NCI-H526 treated with DMSO at 0.1 percent for 48 hours (cell line): ENCODE results near the gene EXOC8.

ENCODE experiments used
- DNase-seq: peaks from one replicate; lab custom pipeline; 2025; lab: John Stamatoyannopoulos, UW

EXOC8 gene

DNA sequence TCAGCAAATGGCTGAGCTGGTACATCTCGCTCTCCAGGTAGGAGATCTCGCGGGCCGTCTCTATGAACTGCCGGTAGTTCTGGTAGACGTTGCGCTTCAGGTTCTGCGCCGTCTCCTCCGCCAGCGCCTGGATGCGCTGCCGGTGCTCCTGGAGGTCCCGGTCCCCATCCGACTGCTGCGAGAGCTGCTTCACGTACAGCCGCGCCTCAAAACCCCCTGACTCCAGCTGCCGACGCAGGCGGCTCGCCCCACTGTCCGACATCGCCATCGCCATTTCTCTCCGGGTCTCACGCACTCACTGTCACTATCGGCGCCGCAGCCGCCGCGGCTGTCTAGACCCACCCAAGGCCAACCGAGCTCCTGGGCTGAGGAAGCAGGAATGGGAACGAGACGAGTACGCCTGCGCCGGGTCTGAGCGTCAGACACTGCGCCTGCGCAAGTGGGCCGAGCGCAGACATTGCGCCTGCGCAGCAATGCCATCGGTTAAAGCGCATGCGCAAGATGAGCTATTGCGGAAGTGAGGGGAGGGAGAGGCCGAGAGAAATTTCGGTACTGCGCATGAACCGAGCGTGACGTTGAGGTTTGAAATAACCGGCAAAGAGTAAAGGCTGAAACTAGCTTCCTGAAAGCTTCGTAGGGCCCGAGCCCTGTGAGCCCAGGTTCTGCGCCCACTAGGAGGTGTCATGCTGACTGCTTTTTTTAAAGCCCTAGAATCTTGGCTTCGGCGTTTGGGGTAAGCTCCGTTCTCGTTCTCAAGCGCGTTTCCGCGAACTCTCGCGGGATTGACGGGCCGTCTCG, at the start of gene EXOC8:
Gene EXOC8 (minus strand): TSS at position 381 of the 798 bp plus-strand sequence. CDS start 107 bp downstream, at position 274.
- peak; percentile 89 for DNase-seq

GRCh38 chr1:231386466-231386865, 48.8 kb upstream of the EXOC8 start:
- DNase-seq: no peak

- DNase-seq: no peak
Observed at GRCh38 chr1:231385416-231385748, 47.7 kb upstream of the EXOC8 start.

- DNase-seq: no peak
Observed at GRCh38 chr1:231384696-231385415, 47.2 kb upstream of the EXOC8 start.

DNA sequence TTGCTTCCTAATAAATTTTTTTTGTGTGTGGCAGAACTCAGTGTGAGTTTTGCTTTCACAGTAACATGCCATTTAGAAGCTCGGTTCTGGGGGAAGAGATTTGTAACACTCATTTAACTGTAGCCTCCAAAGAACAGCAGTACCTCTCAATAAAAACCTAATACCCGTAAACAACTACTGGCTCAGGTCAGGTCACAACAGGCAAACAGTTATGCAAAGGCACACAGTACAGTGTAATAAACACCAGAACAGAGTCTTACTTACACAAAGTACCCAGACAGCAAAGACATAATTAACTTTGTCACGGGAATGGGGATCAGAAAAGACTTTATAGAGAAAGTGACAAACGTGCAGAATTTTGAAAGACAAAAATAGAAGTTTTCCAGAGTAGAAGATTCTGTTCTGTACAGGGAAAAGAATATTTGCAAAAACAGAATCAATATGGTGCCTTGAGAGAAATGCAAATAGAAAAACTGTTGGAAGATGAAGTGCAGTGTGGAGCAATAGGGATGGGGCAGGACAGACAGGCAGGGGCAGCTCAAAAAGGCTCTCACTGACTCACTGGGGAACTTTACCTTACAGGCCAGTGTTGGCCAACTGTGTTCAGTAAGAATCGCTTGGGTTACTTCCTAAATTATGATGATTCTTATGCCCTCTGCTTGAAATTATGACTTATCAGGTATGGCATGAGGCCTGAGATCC, 45.7 kb upstream of the EXOC8 start:
- no peak for DNase-seq

- no peak for DNase-seq
Observed at GRCh38 chr1:231382426-231382825, 44.8 kb upstream of the EXOC8 start.

DNA sequence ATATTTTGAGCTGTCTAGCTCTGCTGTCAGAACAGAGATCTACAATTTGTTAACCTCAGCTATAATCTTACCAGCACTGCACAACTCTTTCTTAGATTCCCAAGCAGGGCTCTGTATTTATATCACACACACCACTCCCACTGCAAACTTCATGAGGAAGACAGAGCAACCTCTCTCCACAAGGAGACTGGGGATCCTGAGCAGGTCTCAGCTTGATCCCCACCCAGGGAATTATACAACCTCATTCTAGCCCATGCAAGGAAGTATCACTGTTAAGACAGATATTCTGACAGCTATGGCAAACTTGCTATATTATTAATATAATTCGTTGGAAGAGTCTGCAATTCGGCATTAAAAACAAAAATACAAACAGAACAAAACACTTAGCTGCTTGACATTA, 44.1 kb upstream of the EXOC8 start:
- no peak for DNase-seq

GRCh38 chr1:231376875-231377549, 39.4 kb upstream of the EXOC8 start:
- DNase-seq: no peak

DNA sequence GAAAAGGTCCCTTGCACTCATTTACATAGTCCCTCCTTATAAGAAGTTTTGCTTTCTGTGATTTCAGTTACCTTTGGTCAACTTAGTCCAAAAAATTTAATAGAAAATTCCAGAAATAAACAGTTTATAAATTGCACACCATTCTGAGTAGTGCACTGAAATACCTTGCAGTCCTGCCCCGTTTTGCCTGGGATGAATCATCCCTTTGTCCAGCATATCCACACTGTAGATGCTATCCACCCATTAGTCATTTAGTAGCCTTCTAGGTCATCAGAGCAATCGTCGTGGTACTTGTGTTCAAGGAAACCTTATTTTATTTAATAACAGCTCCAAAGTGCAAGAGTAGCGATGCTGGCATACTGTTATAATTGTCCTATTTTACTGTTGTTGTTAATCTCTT, 38.4 kb upstream of the EXOC8 start:
- no peak for DNase-seq

DNA sequence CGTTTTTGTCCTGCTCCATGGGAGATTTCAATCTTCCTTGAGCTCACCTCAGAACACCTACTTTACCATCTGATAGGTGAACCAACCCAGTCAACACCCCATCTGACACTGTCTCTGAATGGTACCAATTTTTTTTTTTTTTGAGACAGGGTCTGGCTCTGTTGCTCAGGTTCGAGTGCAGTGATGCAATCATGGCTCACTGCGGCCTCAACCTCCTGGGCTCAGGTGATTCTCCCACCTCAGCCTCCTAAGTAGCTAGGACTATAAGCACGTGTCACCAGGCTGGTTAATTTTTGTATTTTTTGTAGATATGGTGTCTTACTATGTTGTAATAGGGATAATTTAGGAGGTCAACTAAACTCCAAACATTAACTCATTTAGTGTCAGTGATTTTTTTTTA, 36.7 kb upstream of the EXOC8 start:
- DNase-seq: no peak

DNA sequence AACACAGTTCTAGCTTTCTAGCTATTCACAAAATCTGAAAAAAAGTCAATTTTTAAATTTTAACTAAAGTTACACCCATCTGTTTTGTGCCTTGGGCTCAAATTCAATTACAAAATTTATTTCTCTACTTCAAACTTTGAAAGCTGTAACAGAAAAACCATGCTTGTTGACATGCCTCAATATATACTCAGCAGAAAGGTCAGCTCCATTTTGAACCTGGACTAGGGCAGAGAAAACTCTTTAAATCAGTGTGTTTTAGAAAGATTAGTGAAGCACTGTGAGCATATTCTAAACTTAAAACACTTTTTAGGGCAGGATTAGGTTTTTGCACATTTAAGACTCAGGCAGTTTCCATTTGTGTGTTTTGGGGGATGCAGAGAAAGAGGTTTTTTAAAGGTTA, 34.8 kb upstream of the EXOC8 start:
- no peak for DNase-seq

- DNase-seq: no peak
Observed at GRCh38 chr1:231369282-231369681, 31.6 kb upstream of the EXOC8 start.

DNA sequence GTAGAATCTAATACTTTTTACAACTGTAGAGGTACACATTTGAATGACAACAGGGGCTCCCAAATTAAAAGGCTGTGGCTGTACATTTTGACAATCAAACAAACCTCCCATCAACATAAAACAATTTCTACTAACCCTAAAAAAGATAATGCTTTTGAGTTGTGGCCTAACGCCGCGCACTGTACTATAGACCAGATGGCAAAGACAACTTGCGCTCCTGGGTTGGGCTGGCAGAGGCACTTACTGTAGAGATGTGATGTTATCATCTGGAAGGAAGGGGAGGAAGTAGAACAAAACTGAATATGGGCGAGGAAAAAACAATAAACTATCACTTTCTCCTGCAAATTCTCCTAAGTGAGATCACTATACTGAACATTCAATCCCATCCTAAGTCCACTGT, 26.5 kb upstream of the EXOC8 start:
- no peak for DNase-seq

GRCh38 chr1:231363624-231364023, 26.0 kb upstream of the EXOC8 start:
- no peak for DNase-seq

DNA sequence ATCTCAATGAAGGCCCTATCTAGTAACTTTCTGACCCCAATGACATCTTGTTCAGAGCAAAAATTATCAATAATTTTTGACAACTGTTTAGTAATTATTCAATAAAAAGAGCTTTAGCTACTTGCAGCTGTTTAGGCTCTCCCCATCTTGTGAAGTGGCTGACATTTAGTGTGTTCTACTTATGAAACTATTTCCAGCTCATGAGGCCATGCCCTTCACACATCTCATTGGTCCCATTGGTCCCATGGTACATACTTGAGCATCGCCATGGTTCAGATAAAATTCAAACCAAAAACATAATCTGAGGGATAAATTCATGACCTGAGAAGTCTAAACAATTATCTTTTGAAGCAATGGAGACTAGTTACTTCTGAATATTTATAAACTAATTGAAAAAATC, 24.7 kb upstream of the EXOC8 start:
- no peak for DNase-seq

DNA sequence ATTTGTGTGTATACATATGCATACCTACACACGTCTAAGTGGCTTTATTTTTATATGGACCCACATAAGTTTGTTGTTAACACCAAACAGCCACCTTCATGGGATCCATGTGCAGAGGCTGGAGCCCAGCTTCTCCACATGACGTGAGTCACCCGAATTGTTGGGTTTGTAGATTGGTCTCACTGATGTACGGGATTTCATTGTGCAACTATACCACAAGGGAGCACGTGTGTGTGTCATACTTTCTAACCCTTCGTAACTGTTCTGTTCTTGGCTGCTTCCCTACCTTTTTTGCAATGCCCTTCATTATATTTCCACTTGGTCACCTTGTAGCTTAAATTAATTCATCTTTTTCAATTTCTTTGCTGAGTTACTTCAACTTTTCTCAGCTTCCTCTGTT, 21.5 kb upstream of the EXOC8 start:
- no peak for DNase-seq

DNA sequence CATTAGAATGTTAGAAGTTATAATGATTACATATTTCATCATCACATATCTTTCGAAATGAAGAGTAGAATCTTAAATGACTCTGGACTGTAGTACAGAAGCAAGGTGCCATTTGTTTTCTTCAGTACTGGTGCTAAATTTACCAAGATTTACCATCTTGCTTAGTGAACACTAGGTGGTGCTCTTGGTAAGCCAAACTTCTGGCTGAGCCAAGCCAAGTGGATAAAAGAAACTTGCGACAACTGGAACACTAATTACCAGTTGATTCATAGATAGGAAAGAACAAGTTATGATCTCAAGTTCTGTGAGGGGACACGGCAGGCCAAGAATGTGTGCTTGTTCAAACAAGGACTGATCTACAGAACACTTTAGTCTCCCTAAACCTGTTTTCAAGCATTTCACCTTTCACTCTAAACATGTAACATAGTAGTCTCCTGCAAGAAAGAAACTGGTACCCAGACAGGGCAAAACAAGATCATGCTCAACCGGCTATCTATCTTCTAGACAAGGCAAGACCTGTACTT, 20.2 kb upstream of the EXOC8 start:
- DNase-seq: peak; percentile 27

- DNase-seq: no peak
Observed at GRCh38 chr1:231357187-231357772, 19.6 kb upstream of the EXOC8 start.

- no peak for DNase-seq
Observed at GRCh38 chr1:231355171-231355570, 17.5 kb upstream of the EXOC8 start.

GRCh38 chr1:231354330-231355020, 16.8 kb upstream of the EXOC8 start:
- DNase-seq: no peak

- no peak for DNase-seq
Observed at GRCh38 chr1:231353086-231353485, 15.4 kb upstream of the EXOC8 start.
